ENCODE measurements around the gene BCAT1.

Gene BCAT1

DNA sequence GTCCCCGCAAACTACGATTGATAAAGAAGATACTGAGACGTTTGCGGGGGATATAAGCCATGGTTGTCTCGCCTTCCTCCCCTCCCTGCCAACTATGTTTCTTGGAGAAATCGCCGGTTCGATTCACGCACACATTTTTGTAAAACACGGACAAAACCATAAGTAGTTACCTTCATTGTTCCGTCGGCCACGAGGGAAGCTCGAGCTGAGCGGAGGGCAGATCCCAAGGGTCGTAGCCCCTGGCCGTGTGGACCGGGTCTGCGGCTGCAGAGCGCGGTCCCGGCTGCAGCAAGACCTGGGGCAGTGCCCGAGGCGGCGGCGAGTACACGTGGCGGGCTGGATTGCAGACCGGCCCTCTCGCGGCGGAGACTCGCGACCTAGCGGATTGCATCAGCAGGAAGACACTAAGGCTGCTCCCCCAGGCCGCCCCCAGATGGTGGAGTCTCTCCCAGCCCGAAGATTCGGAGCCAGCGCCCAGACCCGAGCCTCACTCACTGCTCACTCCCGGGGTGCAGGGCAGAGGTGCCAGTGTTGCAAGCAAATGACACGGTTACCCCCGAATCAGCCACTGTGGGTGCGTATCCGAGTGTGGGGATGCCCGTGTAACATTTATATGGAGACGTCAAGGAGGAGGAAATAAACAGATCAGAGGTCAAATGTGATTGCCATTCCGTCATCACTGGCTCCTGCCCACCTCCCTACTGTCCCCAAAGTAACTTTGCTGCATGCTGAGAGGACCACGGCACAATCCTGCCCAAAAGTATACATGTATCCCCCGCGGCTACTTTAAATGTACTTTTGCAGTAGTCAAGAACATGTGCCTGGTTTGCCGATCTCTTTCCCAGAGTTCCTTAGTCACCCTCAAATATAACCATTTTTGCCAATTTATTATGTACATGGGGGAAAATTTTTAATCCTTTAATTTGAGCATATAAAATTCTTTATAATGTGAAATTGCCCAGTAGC, at the start of gene BCAT1:
Gene BCAT1 (minus strand): TSS at position 345 of the 966 bp plus-strand sequence. CDS start 169 bp downstream, at position 176.
- peak; percentile 55 for DNase-seq
- Mint-ChIP-seq H3K4me1 (peaks cover 39% of the 10 kb centered on the region), H3K36me3 (peaks cover 3% of the 10 kb centered on the region), H3K4me3 (peak within 1 kb of the TSS; percentile 83), H3K27me3 (peaks cover 30% of the 10 kb centered on the region), H3K27ac (peak within 1 kb of the TSS; percentile 67), H3K9me3 (no peaks in the 10 kb centered on the region)
- CTCF ChIA-PET, result interaction anchor here (1.0 to 1.1 kb wide), 2 partner anchors 97 to 110 kb away, joined by 3 read pairs; no protein-coding TSS in a partner anchor

DNA sequence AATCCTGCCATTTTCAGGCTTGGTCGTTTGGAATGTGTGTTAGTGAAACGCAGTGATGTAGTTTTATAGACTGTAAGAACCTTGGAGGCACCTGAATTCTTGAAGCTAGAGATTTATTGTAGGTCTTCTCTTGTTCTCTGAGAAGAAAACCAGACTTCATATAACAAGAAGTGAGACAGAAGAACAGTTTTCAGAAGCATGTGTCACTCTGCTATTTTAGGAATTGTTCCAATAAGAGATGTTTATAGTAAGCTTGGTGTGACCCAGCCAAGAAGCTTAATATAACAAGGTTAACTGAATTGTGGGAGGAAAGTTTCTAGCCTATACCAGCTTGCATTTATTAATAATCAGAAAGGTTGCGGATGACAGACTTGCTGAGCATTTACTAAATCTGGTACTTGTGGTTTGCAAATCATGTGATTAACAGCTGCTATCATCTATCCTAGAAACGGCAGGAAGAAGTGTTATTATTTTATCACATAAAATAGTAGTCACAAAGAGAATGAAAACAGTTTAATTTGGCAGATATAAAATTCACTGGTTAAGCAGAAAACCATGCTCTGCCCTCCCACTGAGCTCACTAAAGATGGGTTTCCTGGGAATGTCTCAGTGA, 49.2 kb upstream of the BCAT1 start:
- CTCF ChIA-PET, result interaction anchor here (0.9 to 1.2 kb wide), 6 partner anchors 55 to 389 kb away, joined by 3 to 5 read pairs (median 4); no protein-coding TSS in a partner anchor
- no peak overlapping the region for H3K27ac Mint-ChIP-seq
- H3K4me1 Mint-ChIP-seq, result peaks cover 14% of the 10 kb centered on the region
- no peak overlapping the region for H3K4me3 Mint-ChIP-seq
- H3K27me3 Mint-ChIP-seq, result peaks cover 4% of the 10 kb centered on the region
- no peaks in the 10 kb centered on the region for H3K36me3 Mint-ChIP-seq
- no peaks in the 10 kb centered on the region for H3K9me3 Mint-ChIP-seq
- DNase-seq, result no peak

DNA sequence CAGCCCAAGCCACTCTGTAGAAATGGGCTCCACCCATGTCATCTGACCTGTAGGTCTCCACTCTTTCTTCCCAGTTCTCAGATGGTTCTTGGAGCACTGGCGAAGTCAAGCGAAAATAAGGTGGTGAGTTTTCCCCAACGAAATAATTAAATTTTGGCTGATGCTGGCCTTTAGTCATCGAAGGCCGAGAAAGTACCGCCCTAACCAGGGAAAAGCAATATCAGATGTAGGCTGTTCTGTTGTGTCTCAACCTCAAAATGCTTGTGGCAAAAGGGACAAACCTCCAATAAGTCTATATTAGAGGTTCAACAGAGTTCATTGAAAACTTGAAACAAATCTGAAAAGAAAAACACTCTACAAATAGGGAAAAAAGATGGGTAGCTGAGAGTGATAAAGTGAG, 48.6 kb upstream of the BCAT1 start:
- DNase-seq, result no peak

DNA sequence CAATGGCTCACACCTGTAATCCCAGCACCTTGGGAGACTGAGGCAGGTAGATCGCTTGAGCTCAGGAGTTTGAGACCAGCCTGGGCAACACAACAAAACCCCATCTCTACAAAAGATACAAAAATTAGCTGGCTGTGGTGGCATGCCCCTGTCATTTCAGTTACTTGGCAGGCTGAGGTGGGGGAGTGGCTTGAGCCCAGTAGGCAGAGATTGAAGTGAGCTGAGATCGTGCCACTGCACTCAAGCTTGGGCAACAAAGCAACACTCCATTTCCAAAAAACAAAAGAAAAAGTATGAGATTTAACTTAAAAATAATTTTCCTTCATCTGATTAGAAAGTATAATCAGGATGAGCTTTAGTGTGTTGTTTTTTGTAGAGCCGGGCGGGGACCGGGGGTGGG, 47.9 kb upstream of the BCAT1 start:
- no peak overlapping the region for H3K4me3 Mint-ChIP-seq
- H3K4me1 Mint-ChIP-seq, result peaks cover 14% of the 10 kb centered on the region
- H3K36me3 Mint-ChIP-seq, result no peaks in the 10 kb centered on the region
- no peak for DNase-seq
- CTCF ChIA-PET, result interaction anchor here (2.0 kb wide), 1 partner anchor 159 kb away, joined by 4 read pairs; no protein-coding TSS in a partner anchor
- H3K9me3 Mint-ChIP-seq, result no peaks in the 10 kb centered on the region
- H3K27ac Mint-ChIP-seq, result no peak overlapping the region
- no peaks in the 10 kb centered on the region for H3K27me3 Mint-ChIP-seq

More for the DNA sequence above, 48.6 kb upstream of the BCAT1 start:
- Mint-ChIP-seq H3K27me3 (peaks cover under 1% of the 10 kb centered on the region), H3K9me3 (no peaks in the 10 kb centered on the region), H3K4me1 (peaks cover 14% of the 10 kb centered on the region), H3K27ac (no peak overlapping the region), H3K4me3 (no peak overlapping the region), H3K36me3 (no peaks in the 10 kb centered on the region)
- CTCF ChIA-PET, result interaction anchor here (0.9 to 2.0 kb wide), 6 partner anchors 56 to 390 kb away, joined by 3 to 5 read pairs (median 4); no protein-coding TSS in a partner anchor

DNA sequence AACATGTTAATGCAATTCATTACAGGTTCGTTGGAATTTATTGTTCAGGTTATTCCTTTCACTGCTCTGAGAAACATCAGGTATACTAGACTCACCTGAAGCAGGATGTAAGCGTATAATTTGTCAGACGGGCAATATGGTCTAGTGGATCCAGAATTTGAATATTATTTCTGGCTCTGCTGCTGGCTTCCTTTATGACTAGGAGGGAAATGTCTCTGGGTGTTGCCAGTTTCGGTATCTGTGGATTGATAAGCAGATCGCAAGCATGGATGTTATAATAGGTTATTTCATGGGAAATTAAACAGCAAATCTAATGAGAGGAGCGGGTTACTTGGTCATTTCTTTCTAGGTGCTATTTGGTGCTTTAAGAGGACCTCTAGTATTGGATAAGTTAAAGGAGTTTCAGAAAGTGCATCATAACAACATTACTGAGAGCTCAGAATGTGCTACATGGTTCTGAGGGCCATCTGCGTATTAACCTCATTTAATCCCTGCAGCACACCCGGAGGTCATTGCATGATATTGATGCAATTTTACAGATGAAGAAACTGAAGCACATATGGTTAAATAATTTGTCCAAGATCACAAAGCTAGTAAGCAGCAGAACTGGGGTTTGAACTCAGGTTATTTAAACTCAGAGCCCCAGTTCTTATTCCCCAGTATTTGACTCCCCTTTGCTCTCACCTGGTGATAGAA, 47.3 kb upstream of the BCAT1 start:
- CTCF ChIA-PET, result interaction anchor here (2.0 kb wide), 1 partner anchor 159 kb away, joined by 4 read pairs; no protein-coding TSS in a partner anchor
- Mint-ChIP-seq H3K9me3 (no peaks in the 10 kb centered on the region), H3K36me3 (no peaks in the 10 kb centered on the region), H3K27ac (no peak overlapping the region), H3K4me3 (no peak overlapping the region), H3K4me1 (peaks cover 14% of the 10 kb centered on the region), H3K27me3 (no peaks in the 10 kb centered on the region)
- no peak for DNase-seq

DNA sequence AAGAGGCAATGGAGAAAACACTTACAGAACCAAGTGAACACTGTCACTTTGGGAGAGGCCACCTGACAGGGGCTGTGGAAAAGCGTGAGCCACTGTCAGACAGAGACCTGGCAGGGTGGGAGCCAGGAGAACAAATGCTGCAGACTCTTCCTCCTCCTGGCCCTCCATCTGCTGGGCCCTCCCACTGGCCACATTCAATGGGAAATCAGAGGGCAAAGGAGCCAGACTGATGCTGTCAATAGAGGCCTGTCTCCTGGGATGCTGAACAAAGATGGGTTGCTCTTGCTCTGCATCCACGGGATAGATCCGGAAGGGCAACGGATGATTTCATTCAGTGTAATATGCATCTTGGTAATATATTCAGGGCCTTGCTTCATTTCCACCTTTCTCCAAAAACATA, 44.9 kb upstream of the BCAT1 start:
- H3K4me1 Mint-ChIP-seq, result peaks cover 14% of the 10 kb centered on the region
- CTCF ChIA-PET, result interaction anchor here (1.3 to 5.0 kb wide), 6 partner anchors 59 to 394 kb away, joined by 4 to 51 read pairs (median 27); a partner anchor contains a TSS
- H3K9me3 Mint-ChIP-seq, result no peaks in the 10 kb centered on the region
- DNase-seq, result no peak
- no peaks in the 10 kb centered on the region for H3K36me3 Mint-ChIP-seq
- H3K27me3 Mint-ChIP-seq, result peaks cover 4% of the 10 kb centered on the region
- H3K4me3 Mint-ChIP-seq, result no peak overlapping the region
- no peak overlapping the region for H3K27ac Mint-ChIP-seq

DNA sequence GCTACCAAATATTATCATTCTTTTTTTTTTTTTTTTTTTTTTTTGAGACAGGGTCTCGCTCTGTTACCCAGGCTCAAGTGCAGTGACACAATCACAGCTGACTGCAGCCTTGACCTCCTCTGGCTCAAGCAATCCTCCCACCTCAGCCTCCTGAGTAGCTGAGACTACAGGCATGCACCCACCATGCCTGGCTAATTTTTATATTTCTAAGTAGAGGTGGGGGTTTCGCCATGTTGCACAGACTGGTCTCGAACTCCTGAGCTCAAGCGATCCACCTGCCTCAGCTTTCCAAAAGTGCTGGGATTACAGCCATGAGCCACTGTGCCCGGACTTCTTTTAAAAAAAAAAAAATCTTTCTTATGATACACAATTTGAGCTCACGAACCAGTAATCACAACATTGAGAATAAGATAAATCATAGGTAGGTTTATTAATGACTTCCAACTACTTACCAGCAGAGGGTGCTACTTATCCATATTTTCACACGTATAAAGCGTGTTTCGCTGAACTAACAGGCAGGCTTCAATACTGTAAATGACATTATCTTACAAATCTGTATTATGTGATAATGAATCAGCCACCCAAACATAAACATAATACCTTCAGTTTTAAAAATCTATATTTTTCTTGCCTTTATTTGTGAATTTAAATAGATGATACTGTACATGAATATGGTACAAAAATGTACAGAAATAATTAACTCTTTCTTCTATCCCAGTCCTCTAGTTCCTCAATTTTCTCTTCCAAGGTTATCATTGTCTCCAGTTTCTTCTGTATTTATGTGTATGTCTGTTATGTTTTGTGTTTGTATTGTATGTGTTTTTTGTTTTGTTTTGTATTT, 42.5 kb upstream of the BCAT1 start:
- CTCF ChIA-PET, result interaction anchor here (0.6 to 5.0 kb wide), 18 partner anchors 11 to 1812 kb away, joined by 3 to 51 read pairs (median 4); a partner anchor contains a TSS

DNA sequence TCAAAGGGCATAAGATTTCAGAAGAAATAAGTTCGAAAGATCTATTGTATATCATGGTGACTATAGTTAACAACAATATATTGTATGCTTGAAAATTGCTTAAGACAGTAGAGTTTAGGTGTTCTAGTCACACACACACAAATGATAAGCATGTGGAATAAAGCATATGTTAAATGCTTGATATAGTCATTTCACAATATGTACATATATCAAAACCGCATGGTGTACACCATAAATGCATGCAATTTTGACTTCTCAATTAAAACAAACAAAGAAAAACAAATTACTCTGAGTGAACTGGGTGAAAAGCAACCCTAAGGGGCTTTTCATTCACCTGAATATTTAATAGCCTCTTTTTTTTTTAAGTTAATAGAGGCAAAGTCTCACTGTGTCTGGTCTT, 40.3 kb upstream of the BCAT1 start:
- CTCF ChIA-PET, result interaction anchor here (0.8 to 1.5 kb wide), 4 partner anchors 11 to 142 kb away, joined by 3 to 5 read pairs (median 4); no protein-coding TSS in a partner anchor
- H3K27me3 Mint-ChIP-seq, result peaks cover 4% of the 10 kb centered on the region

More for the DNA sequence above, 42.5 kb upstream of the BCAT1 start:
- no peak for DNase-seq
- Mint-ChIP-seq H3K4me3 (no peak overlapping the region), H3K9me3 (no peaks in the 10 kb centered on the region), H3K4me1 (no peaks in the 10 kb centered on the region), H3K27me3 (peaks cover 4% of the 10 kb centered on the region), H3K36me3 (no peaks in the 10 kb centered on the region), H3K27ac (no peak overlapping the region)

DNA sequence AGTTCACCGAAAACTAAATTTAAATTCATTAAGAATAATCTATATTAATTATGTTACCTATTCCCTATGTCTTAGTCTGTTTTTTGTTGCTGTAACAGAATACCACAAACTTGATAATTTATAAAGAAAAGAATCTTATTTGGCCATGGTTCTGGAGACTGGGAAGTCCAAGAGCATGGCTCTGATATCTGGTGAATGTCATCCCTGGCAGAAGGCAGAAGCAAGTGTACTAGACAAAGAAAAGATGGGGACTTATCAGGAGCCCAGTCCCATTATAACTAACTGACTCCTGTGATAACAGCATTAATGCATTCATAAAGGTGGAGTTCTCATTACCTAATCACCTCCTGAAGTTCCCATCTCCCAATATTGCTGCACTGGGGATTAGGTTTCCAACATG, 33.3 kb upstream of the BCAT1 start:
- Mint-ChIP-seq H3K4me3 (no peak overlapping the region), H3K4me1 (no peaks in the 10 kb centered on the region), H3K9me3 (peaks cover 4% of the 10 kb centered on the region), H3K36me3 (no peaks in the 10 kb centered on the region), H3K27me3 (peaks cover 12% of the 10 kb centered on the region), H3K27ac (no peak overlapping the region)
- DNase-seq, result no peak
- CTCF ChIA-PET, result interaction anchor here (1.5 kb wide), 1 partner anchor 154 kb away, joined by 5 read pairs; no protein-coding TSS in a partner anchor

More for the DNA sequence above, 40.3 kb upstream of the BCAT1 start:
- DNase-seq, result no peak
- H3K4me3 Mint-ChIP-seq, result no peak overlapping the region
- H3K4me1 Mint-ChIP-seq, result no peaks in the 10 kb centered on the region
- H3K36me3 Mint-ChIP-seq, result no peaks in the 10 kb centered on the region
- H3K9me3 Mint-ChIP-seq, result no peaks in the 10 kb centered on the region
- no peak overlapping the region for H3K27ac Mint-ChIP-seq

DNA sequence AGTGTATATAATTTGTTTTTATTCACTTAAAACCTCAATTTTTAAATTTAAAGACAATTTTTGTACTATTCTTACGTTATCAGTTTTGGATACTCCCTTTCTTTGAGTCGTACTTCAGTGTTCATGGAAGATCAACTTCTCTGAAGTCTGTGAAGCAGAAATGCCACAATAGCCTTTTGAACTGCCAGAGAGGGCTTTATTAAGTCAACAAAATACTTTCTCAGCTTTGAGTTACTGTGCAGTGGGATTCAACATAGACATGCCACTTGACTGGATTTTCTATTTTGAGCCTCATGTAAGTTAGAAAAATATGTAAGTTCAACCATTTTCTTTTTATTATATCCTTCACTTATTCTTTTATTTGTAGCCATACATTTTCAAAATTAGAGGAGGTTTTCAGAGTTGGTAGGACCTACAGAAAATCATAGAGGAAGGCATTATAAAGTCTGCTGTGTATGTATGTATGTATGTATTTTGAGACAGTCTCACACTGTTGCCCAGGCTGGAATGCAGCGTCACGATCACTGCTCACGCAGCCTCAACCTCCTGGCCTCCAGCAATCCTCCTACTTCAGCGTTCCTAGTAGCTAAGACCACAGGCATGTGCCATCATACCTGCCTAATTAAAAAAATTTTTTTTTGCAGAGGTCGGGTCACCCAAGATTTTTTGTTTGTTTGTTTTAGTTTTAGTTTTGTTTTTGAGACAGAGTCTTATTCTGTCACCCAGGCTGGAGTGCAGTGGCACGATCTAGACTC, 31.3 kb upstream of the BCAT1 start:
- Mint-ChIP-seq H3K4me1 (no peaks in the 10 kb centered on the region), H3K36me3 (no peaks in the 10 kb centered on the region), H3K9me3 (peaks cover 4% of the 10 kb centered on the region), H3K4me3 (no peak overlapping the region), H3K27ac (no peak overlapping the region), H3K27me3 (peaks cover 12% of the 10 kb centered on the region)
- DNase-seq, result no peak
- CTCF ChIA-PET, result interaction anchor here (1.2 kb wide), 1 partner anchor 11 kb away, joined by 3 read pairs; no protein-coding TSS in a partner anchor

DNA sequence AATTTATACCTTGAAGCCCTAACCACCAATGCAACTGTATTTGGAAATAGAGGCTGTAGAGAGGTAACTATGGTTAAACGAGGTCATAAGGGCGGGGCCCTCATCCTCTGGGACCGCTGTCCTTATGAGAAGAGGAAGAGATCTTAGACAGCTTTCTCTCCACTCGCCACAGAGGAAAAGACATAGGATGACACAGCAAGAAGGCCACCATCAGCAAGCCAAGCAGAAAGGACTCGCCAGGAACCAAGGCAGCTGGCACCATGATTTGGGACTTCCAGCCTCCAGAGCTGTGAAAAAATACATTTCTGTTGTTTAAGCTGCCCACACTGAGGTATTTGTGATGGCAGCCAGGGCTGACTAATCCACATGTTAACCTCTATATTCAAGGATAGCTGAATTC, 30.4 kb upstream of the BCAT1 start:
- H3K27ac Mint-ChIP-seq, result no peak overlapping the region
- DNase-seq, result no peak
- no peak overlapping the region for H3K4me3 Mint-ChIP-seq
- H3K27me3 Mint-ChIP-seq, result peaks cover 12% of the 10 kb centered on the region
- no peaks in the 10 kb centered on the region for H3K36me3 Mint-ChIP-seq
- CTCF ChIA-PET, result no interaction called here
- H3K9me3 Mint-ChIP-seq, result peaks cover 4% of the 10 kb centered on the region
- no peaks in the 10 kb centered on the region for H3K4me1 Mint-ChIP-seq

DNA sequence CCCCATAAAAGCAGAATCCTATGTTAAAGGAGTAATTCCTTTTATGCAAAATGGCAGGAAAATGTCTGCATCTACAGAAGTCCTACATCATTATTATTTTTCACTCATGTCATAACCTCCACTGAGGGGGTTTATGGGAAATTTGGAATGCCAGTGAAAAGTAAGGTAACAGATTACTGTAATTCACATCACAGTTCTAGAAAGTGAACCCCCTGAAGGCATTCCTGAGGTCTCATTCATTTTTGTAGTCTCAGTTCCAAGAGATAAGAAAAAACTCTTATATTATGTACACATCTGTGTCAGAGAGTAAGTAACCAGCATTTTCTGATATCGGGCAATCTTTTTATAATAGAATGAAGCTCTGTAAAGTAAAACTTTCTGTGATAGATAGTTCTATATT, 28.8 kb upstream of the BCAT1 start:
- peaks cover 4% of the 10 kb centered on the region for H3K9me3 Mint-ChIP-seq
- no peak overlapping the region for H3K27ac Mint-ChIP-seq
- H3K27me3 Mint-ChIP-seq, result peaks cover 11% of the 10 kb centered on the region
- no peak overlapping the region for H3K4me3 Mint-ChIP-seq
- no peaks in the 10 kb centered on the region for H3K36me3 Mint-ChIP-seq
- CTCF ChIA-PET, result no interaction called here
- DNase-seq, result no peak
- H3K4me1 Mint-ChIP-seq, result no peaks in the 10 kb centered on the region

Data from activated naive CD4-positive, alpha-beta T cell treated with anti-CD3 and anti-CD28 coated beads, Interleukin-2, amount 10 ng/mL, durations not matched to agents 7 days and 5 days (primary cell).